A673 (cell line): ENCODE data around the gene BTBD9. TPM values are rescaled to one million over a fixed set of nuclear protein-coding genes. Genes with fewer than 3 reads are reported as not detected.

Experiments
- BruUV-seq: library from RNA; stranded (reverse); fragments of 400-500 nt; replicated peaks from 2 replicates; lab custom pipeline; 2021; lab: Mats Ljungman, UMichigan
- CTCF ChIA-PET: fragments of 300-600 bp; sonication (Branson Sonifier 250); formaldehyde crosslinking; loops from one replicate; lab custom pipeline; 2022; ENCODE audit warnings: antibody characterized with exemption; lab: Charles Lee
- POLR2A ChIA-PET: fragments of 300-600 bp; sonication (Branson Sonifier 250); formaldehyde crosslinking; loops from one replicate; lab custom pipeline; 2022; ENCODE audit warnings: antibody characterized with exemption; ENCODE audit not compliant: low non-redundant PET; lab: Charles Lee
- DNase-seq: peaks from one replicate; pipeline ENCODE4 v3.0.0-alpha.2; 2015; ENCODE audit warnings: low spot score
- H3K27ac ChIP-seq: fragments of 200-600 bp; sonication (generic); 2 replicates; pipeline ENCODE4 v1.5.1; 2016; ENCODE audit warnings: mixed run types, low read depth, mild to moderate bottlenecking, mixed read lengths, antibody characterized with exemption, low read length; ENCODE audit not compliant: poor library complexity, severe bottlenecking
- H3K27me3 ChIP-seq: fragments of 200-600 bp; sonication (generic); replicated peaks from 2 replicates; pipeline ENCODE4 v1.6.1; 2017; ENCODE audit warnings: mixed run types, low read depth, mild to moderate bottlenecking, mixed read lengths, antibody characterized with exemption, low read length; ENCODE audit not compliant: insufficient read depth, poor library complexity
- H3K36me3 ChIP-seq: fragments of 200-600 bp; sonication (generic); 2 replicates; pipeline ENCODE4 v1.6.1; 2016; ENCODE audit warnings: mixed run types, mild to moderate bottlenecking, mixed read lengths, antibody characterized with exemption, low read length; ENCODE audit not compliant: insufficient read depth, poor library complexity, severe bottlenecking
- H3K4me1 ChIP-seq: fragments of 200-600 bp; sonication (generic); 2 replicates; pipeline ENCODE4 v1.6.1; 2017; ENCODE audit warnings: mixed run types, mild to moderate bottlenecking, mixed read lengths, antibody characterized with exemption, low read length; ENCODE audit not compliant: insufficient read depth, poor library complexity, severe bottlenecking
- H3K4me3 ChIP-seq: fragments of 200-600 bp; sonication (generic); 2 replicates; pipeline ENCODE4 v1.5.1; 2016; ENCODE audit warnings: low read depth, mixed run types, mild to moderate bottlenecking, mixed read lengths, low read length; ENCODE audit not compliant: poor library complexity, severe bottlenecking
- H3K9me3 ChIP-seq: fragments of 200-600 bp; sonication (generic); 2 replicates; pipeline ENCODE4 v1.6.1; 2016; ENCODE audit warnings: mixed run types, low read depth, mild to moderate bottlenecking, mixed read lengths, antibody characterized with exemption, low read length; ENCODE audit not compliant: poor library complexity, severe bottlenecking
- EZH2 ChIP-seq: fragments of 200-600 bp; sonication (generic); IDR thresholded peaks from 2 replicates; pipeline ENCODE4 v1.6.1; 2017; ENCODE audit warnings: borderline replicate concordance, low read depth, mild to moderate bottlenecking, mixed read lengths, antibody characterized with exemption, low read length; ENCODE audit not compliant: poor library complexity, severe bottlenecking
- intact Hi-C: fragments of 100-400 bp; cut with micrococcal nuclease; formaldehyde crosslinking; loops from one replicate; pipeline ENCODE4 v1.10.0; 2022; ENCODE audit not compliant: unreplicated experiment
- total RNA-seq: library from RNA; stranded (reverse); gene quantifications from 2 replicates; pipeline ENCODE4 v1.2.3, GENCODE V29; 2021
- TF ChIP-seq, protein P1 (sequence below): fragments of 300-800, 200-600 bp; sonication (generic); conservative IDR thresholded peaks from 2 replicates; pipeline ENCODE4 v1.5.1; 2017; ENCODE audit warnings: low read depth, mild to moderate bottlenecking, antibody characterized with exemption, low read length, moderate library complexity, mixed read lengths

Gene BTBD9
- total RNA-seq, 1 experiment from 2014 or later, result 8.0 TPM

DNA sequence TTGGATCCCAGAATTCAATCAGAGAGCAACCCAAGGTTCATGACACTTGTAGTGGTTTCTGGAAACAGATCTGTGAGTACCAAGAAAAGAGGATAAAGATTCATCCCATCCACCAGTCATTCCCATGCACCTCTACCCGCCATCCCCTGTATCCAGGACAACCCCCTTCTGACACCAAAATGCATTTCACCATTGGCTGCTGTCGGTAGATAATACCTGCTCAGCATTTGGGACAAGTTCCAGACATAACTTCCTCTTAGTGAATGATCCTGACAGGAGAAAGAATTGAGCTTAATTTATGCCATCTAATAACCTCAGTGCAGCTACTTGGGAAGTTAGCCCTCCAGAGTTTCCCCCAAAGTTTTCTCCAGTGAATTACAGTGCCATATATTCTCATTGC, 491.1 kb downstream of the BTBD9 start:
- no TSS peak for BruUV-seq
- TF ChIP-seq, protein P1, sequence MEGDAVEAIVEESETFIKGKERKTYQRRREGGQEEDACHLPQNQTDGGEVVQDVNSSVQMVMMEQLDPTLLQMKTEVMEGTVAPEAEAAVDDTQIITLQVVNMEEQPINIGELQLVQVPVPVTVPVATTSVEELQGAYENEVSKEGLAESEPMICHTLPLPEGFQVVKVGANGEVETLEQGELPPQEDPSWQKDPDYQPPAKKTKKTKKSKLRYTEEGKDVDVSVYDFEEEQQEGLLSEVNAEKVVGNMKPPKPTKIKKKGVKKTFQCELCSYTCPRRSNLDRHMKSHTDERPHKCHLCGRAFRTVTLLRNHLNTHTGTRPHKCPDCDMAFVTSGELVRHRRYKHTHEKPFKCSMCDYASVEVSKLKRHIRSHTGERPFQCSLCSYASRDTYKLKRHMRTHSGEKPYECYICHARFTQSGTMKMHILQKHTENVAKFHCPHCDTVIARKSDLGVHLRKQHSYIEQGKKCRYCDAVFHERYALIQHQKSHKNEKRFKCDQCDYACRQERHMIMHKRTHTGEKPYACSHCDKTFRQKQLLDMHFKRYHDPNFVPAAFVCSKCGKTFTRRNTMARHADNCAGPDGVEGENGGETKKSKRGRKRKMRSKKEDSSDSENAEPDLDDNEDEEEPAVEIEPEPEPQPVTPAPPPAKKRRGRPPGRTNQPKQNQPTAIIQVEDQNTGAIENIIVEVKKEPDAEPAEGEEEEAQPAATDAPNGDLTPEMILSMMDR, result no peak
- POLR2A ChIA-PET, result no interaction called here

DNA sequence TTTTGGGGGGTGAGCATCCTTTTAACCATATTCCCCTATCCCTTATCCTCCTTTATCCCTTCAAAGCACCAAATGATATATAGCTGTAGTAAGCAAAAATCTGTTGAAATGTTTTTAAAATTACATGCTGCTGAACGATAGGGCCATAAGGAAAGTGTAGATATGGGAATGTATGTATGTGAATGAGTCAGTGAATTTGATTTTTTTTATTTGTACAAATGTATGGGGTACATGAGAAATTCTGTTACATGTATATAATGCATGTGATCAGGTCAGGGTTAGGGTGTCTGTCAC, 493.0 kb downstream of the BTBD9 start:
- H3K27ac ChIP-seq, result no peak overlapping the region
- H3K27me3 ChIP-seq, result no peaks in the 10 kb centered on the region
- POLR2A ChIA-PET, result no interaction called here
- no TSS peak for BruUV-seq
- DNase-seq, result no peak
- TF ChIP-seq, protein P1, result no peak
- no peak for TF ChIP-seq EZH2
- no peaks in the 10 kb centered on the region for H3K36me3 ChIP-seq
- H3K4me3 ChIP-seq, result no peak overlapping the region
- H3K4me1 ChIP-seq, result peaks cover 20% of the 10 kb centered on the region
- CTCF ChIA-PET, result no interaction called here
- intact Hi-C loops, result no loop called here
- H3K9me3 ChIP-seq, result no peaks in the 10 kb centered on the region

More for the DNA sequence above, 491.1 kb downstream of the BTBD9 start:
- no peak for DNase-seq
- no peak overlapping the region for H3K27ac ChIP-seq
- intact Hi-C loops, result no loop called here
- no peaks in the 10 kb centered on the region for H3K9me3 ChIP-seq
- no peak overlapping the region for H3K4me3 ChIP-seq
- H3K4me1 ChIP-seq, result peaks cover 22% of the 10 kb centered on the region
- no peaks in the 10 kb centered on the region for H3K27me3 ChIP-seq
- CTCF ChIA-PET, result no interaction called here
- H3K36me3 ChIP-seq, result no peaks in the 10 kb centered on the region

DNA sequence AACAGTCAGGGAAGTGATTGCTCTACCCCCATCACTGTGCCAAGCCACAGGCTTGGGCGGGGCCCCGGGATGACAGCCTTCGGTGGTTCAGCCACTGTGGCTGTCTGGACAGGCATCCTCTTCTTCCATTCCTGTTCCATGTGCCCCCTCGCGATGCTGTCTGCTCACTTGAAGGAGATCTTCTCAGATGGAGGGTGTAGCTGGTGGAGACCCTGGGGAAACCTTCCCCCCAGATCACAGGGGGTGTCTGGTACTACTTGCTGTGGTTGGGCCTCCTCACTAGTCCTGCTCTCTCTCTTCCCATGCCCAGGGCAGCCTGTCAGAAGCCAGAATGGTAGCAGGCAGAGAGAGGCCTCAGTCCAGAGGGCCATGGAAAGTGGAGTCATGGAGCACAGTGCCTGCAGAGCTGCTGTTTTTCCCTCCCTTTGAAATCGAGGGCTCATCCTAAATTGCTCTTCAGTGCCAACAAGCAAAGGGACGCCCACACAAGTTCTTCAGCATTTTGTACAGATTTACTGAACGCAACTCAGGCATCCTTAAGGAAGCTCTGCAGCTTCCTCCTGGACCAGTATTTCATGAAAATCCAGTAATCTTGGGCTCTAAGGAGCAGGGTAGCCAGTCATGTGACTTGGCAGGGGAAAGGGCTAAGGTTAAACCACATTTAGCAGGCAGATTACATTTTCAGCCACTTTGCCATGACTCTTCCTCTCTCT, 493.6 kb downstream of the BTBD9 start:
- H3K27ac ChIP-seq, result no peak overlapping the region
- ChIA-PET POLR2A (no interaction called here), CTCF (no interaction called here)
- intact Hi-C loops, result no loop called here
- H3K4me1 ChIP-seq, result peaks cover 20% of the 10 kb centered on the region
- no peak for DNase-seq
- no peak overlapping the region for H3K4me3 ChIP-seq
- no peaks in the 10 kb centered on the region for H3K27me3 ChIP-seq
- BruUV-seq, result no TSS peak
- no peak for TF ChIP-seq EZH2
- TF ChIP-seq, protein P1, result no peak
- H3K36me3 ChIP-seq, result no peaks in the 10 kb centered on the region
- H3K9me3 ChIP-seq, result no peaks in the 10 kb centered on the region
